Right lobe of liver (tissue), 4 donors: ENCODE results near the gene PEMT.

ENCODE experiments used
- POLR2A ChIP-seq: fragments of 450-650 bp; IDR thresholded peaks from one replicate; pipeline ENCODE4 v1.6.1; 2017; ENCODE audit warnings: antibody characterized with exemption, mild to moderate bottlenecking
- TF ChIP-seq, protein P1 (sequence below), 4 donors: fragments of 200-600 bp in 3 of 4; fragments of 450-650 bp in 1 of 4; IDR thresholded peaks; one replicate each; pipeline versions ENCODE4 v1.5.1 to v1.8.0; 2016 to 2022; ENCODE audit warnings: antibody characterized with exemption in 4 of 4, mild to moderate bottlenecking in 2 of 4
- donor health status: DM: no; HTN: no; CAD: no.
- donor health status: DM: no; HTN: no; CAD: no.
- donor health status: DM: no; HTN: yes; CAD: no.

- TF ChIP-seq, protein P1, sequence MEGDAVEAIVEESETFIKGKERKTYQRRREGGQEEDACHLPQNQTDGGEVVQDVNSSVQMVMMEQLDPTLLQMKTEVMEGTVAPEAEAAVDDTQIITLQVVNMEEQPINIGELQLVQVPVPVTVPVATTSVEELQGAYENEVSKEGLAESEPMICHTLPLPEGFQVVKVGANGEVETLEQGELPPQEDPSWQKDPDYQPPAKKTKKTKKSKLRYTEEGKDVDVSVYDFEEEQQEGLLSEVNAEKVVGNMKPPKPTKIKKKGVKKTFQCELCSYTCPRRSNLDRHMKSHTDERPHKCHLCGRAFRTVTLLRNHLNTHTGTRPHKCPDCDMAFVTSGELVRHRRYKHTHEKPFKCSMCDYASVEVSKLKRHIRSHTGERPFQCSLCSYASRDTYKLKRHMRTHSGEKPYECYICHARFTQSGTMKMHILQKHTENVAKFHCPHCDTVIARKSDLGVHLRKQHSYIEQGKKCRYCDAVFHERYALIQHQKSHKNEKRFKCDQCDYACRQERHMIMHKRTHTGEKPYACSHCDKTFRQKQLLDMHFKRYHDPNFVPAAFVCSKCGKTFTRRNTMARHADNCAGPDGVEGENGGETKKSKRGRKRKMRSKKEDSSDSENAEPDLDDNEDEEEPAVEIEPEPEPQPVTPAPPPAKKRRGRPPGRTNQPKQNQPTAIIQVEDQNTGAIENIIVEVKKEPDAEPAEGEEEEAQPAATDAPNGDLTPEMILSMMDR (IDR thresholded peaks at IDR 0.05), result no peak
- TF ChIP-seq POLR2A, result peak; percentile 80
Measured at GRCh38 chr17:17561408-17562145, 29.9 kb downstream of the PEMT start.
